DND-41 (cell line): ENCODE data around the gene RILPL1.

Source experiments
- CTCF ChIP-seq: IDR thresholded peaks from 2 replicates; pipeline ENCODE4 v1.5.1; 2012; ENCODE audit warnings: borderline replicate concordance, low read length, moderate library complexity, mild to moderate bottlenecking; ENCODE audit not compliant: poor library complexity, severe bottlenecking; ENCODE audit errors: extremely low read depth
- EZH2 ChIP-seq: IDR thresholded peaks from 3 replicates; pipeline ENCODE4 v1.6.1; 2012; ENCODE audit warnings: borderline replicate concordance, low read depth, mild to moderate bottlenecking, moderate library complexity, low read length, inconsistent platforms; ENCODE audit not compliant: severe bottlenecking

GRCh38 chr12:123532019-123532418 lies 1.5 kb downstream of the RILPL1 start:
- TF ChIP-seq CTCF, result no peak
- no peak for TF ChIP-seq EZH2
